HG02588 (cell line): ENCODE data around the gene OR11A1.

Experiments
- ATAC-seq: cut with Tn5 transposase; IDR thresholded peaks from one replicate; pipeline ENCODE4 v1.9.1; 2021; ENCODE audit warnings: mild to moderate bottlenecking, moderate library complexity; ENCODE audit not compliant: unreplicated experiment

The OR11A1 gene

DNA sequence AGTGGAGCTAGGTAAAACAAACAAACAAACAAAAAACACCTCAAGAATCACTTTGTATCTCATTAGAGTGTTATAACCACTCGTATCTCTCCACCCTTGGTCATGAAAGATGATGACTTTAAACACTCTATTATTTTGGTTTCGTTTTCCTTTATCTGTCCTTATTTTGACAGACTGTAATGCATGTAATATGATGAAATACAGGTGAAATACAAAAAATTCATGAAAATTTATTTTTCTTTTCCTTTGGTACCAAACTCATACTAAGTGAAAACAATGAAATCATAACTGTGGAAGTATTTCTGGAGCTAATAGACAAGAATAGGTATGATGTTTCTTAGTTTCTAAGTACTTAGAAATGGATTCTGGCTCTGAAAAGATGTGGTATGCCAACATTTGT lies 57.3 kb downstream of the OR11A1 start:
- no peak for ATAC-seq

DNA sequence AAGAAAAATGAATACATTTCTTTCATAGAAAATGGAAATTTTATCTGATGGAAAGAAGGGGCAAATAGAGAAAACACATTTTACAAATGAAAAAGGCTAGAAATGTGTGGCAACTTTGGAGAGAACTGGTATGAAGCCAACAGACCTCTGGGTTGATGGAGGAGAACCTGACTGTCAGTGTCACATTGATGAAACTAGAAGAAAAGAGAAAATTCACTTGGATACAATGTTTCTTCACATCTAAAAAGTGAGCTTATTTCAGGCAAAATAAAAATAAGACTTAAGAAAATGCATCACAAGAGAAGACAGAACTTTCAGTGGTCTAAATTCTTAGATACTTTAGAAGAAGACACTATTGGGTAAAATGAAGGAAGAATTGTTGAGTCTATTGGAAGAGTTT lies 61.5 kb downstream of the OR11A1 start, which contains the start of gene OR12D2:
OR12D2 (plus strand) TSS at position 301 of the 400 bp plus-strand sequence. CDS start 1,069 bp downstream, outside the sequence.
- no peak for ATAC-seq

DNA sequence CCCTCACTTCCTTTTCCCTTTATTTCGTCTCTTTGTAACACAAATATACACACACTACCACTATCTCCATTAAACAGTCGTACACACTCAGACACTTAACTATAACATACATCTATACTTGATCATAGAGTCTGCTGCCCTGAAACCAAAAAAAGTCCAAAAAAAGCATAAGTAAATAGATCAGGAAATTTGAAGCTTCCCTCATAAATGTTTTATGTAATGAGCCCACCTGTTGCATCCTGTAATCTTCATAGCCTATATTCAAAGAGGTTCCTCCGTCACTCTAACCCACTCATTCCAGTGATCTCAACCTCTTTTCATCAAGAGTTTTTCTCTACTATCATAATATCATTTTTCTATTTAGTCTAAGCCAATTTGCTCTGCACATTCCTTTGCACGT lies 68.3 kb downstream of the OR11A1 start:
- ATAC-seq: no peak

DNA sequence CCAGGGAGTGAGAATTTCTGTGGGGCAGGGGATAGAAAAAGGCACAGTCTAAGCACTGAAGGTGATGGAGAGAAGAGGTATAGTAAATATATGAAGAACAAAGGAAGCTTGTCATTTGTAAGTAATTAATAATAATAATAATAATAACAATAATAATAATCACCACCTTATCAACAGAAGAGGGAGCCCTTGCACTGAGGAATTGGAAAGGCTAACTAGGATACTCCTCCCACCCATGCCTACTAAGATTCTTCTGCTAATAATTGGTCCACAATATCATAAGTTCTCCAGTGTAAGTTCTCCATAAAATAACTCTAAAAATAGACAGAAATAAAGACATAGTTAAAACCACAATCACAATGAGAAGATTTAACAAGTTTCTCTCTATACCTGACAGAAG lies 80.9 kb downstream of the OR11A1 start:
- ATAC-seq: no peak
